ENCODE data around the gene UNC5C. TPM values are rescaled to one million over a fixed set of nuclear protein-coding genes. Genes with fewer than 3 reads are reported as not detected.

UNC5C gene
- total and polyA plus RNA-seq, 10 of the 15 experiments (the other 5 are each of a cell fraction or from before 2014, with no cell fraction given), result 0.02 to 2.0 (median 0.15) TPM; not detected in 1

DNA sequence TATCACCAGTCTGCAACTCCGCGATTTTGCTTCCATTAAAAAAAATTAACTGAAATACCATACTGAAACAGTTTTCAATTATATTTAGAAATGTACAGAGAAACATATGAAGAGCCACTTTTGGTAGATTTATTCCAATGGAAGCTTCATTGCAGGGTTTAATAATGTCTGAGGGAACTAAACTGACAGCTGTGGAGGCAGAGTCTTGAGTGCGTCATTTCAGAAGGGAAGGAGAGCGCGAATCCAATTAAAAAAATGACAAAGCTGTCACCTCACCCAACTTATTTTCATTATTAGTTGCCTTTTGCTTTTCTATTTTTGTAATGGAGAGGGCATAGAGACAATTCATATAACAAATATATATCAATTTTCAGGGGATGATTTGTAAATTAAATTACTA is 104.0 kb downstream of the UNC5C start:
- SMC1A ChIA-PET (ENCODE audit: uncharacterized antibody, unreplicated experiment), result interaction anchor here (0.9 to 1.6 kb wide), 2 partner anchors 13 to 14 kb away, joined by 3 read pairs; no protein-coding TSS in a partner anchor
- no peaks in the 10 kb centered on the region for H3K36me3 ChIP-seq (ENCODE audit: control insufficient read depth in 2 of 2, insufficient read depth in 2 of 2, low read length in 1 of 2)
- RAD21 ChIA-PET (ENCODE audit: unreplicated experiment), result no interaction called here
- FAIRE-seq, result no peak
- no peaks in the 10 kb centered on the region for H4K20me1 ChIP-seq (ENCODE audit: control insufficient read depth, insufficient read depth)
- H2AFZ ChIP-seq (ENCODE audit: control insufficient read depth, low read depth, low read length), result no peak overlapping the region
- POLR2A ChIA-PET, result no interaction called here
- H3K9me3 ChIP-seq (replicated peaks; ENCODE audit: control insufficient read depth, insufficient read depth, low read length), result no peaks in the 10 kb centered on the region
- CTCF ChIA-PET, result interaction anchor here (1.4 kb wide), 1 partner anchor 11 kb away, joined by 3 read pairs; no protein-coding TSS in a partner anchor
- in situ Hi-C loops (cut with MboI) (no loop called here), intact Hi-C loops (cut with micrococcal nuclease; ENCODE audit: unreplicated experiment) (no loop called here)
- 63% methylated on average over 5 of the region's 5 CpGs for WGBS (ENCODE audit: insufficient coverage, insufficient replicate concordance, low lambda C conversion rate, missing lambda C conversion rate)
- no peak for ATAC-seq
- no peaks in the 10 kb centered on the region for H3K27me3 ChIP-seq (replicated peaks in 1 of 2; ENCODE audit: control insufficient read depth in 2 of 2, insufficient read depth in 2 of 2, low read length in 1 of 2)
- BruUV-seq (replicated peaks), result no TSS peak
- no peak overlapping the region for H3K9ac ChIP-seq (ENCODE audit: control insufficient read depth, insufficient read depth, low read length)
- H3K4me3 ChIP-seq, result no peak overlapping the region
- no peak overlapping the region for H3K27ac ChIP-seq (ENCODE audit: control insufficient read depth, insufficient read depth)
- H3K4me2 ChIP-seq (ENCODE audit: control insufficient read depth, insufficient read depth), result no peak overlapping the region
- no peak for DNase-seq (ENCODE audit: low read depth, low spot score)
- no peaks in the 10 kb centered on the region for H3K79me2 ChIP-seq (ENCODE audit: control insufficient read depth, insufficient read depth, low read length)
- no peaks in the 10 kb centered on the region for H3K4me1 ChIP-seq (ENCODE audit: control insufficient read depth, insufficient read depth, low read length)
- TF ChIP-seq NFIC (IDR thresholded peaks at IDR 0.05; ENCODE audit: low read depth, low read length) (no peak), POLR2AphosphoS5 (IDR thresholded peaks at IDR 0.05; ENCODE audit: low read length) (no peak), FOS (IDR thresholded peaks at IDR 0.05; ENCODE audit: borderline replicate concordance, extremely low read depth, insufficient read length) (no peak), GABPA (IDR thresholded peaks at IDR 0.05; ENCODE audit: low read depth) (no peak), RAD51 (IDR thresholded peaks at IDR 0.05) (no peak), CBFB (IDR thresholded peaks at IDR 0.05; ENCODE audit: low read depth) (no peak), GATAD2B (conservative IDR thresholded peaks at IDR 0.05; ENCODE audit: low read depth) (no peak), WRNIP1 (IDR thresholded peaks at IDR 0.05; ENCODE audit: borderline replicate concordance, low read depth, low read length) (no peak), CHD4 (IDR thresholded peaks at IDR 0.05) (no peak), FOXM1 (IDR thresholded peaks at IDR 0.05; ENCODE audit: low read depth, low read length) (no peak)
- TF ChIP-seq, protein P1, sequence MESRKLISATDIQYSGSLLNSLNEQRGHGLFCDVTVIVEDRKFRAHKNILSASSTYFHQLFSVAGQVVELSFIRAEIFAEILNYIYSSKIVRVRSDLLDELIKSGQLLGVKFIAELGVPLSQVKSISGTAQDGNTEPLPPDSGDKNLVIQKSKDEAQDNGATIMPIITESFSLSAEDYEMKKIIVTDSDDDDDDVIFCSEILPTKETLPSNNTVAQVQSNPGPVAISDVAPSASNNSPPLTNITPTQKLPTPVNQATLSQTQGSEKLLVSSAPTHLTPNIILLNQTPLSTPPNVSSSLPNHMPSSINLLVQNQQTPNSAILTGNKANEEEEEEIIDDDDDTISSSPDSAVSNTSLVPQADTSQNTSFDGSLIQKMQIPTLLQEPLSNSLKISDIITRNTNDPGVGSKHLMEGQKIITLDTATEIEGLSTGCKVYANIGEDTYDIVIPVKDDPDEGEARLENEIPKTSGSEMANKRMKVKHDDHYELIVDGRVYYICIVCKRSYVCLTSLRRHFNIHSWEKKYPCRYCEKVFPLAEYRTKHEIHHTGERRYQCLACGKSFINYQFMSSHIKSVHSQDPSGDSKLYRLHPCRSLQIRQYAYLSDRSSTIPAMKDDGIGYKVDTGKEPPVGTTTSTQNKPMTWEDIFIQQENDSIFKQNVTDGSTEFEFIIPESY (IDR thresholded peaks at IDR 0.05), result no peak
- TF ChIP-seq, protein P2, sequence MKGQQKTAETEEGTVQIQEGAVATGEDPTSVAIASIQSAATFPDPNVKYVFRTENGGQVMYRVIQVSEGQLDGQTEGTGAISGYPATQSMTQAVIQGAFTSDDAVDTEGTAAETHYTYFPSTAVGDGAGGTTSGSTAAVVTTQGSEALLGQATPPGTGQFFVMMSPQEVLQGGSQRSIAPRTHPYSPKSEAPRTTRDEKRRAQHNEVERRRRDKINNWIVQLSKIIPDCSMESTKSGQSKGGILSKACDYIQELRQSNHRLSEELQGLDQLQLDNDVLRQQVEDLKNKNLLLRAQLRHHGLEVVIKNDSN (IDR thresholded peaks at IDR 0.05; ENCODE audit: borderline replicate concordance, extremely low read length, insufficient read depth, low read depth, low read length), result no peak
- TF ChIP-seq, protein P3, sequence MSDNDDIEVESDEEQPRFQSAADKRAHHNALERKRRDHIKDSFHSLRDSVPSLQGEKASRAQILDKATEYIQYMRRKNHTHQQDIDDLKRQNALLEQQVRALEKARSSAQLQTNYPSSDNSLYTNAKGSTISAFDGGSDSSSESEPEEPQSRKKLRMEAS (IDR thresholded peaks at IDR 0.05; ENCODE audit: low read depth, low read length), result no peak
- TF ChIP-seq, protein P4, sequence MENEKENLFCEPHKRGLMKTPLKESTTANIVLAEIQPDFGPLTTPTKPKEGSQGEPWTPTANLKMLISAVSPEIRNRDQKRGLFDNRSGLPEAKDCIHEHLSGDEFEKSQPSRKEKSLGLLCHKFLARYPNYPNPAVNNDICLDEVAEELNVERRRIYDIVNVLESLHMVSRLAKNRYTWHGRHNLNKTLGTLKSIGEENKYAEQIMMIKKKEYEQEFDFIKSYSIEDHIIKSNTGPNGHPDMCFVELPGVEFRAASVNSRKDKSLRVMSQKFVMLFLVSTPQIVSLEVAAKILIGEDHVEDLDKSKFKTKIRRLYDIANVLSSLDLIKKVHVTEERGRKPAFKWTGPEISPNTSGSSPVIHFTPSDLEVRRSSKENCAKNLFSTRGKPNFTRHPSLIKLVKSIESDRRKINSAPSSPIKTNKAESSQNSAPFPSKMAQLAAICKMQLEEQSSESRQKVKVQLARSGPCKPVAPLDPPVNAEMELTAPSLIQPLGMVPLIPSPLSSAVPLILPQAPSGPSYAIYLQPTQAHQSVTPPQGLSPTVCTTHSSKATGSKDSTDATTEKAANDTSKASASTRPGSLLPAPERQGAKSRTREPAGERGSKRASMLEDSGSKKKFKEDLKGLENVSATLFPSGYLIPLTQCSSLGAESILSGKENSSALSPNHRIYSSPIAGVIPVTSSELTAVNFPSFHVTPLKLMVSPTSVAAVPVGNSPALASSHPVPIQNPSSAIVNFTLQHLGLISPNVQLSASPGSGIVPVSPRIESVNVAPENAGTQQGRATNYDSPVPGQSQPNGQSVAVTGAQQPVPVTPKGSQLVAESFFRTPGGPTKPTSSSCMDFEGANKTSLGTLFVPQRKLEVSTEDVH (IDR thresholded peaks at IDR 0.05; ENCODE audit: low read depth, partially characterized antibody), result no peak
- TF ChIP-seq, protein P5, sequence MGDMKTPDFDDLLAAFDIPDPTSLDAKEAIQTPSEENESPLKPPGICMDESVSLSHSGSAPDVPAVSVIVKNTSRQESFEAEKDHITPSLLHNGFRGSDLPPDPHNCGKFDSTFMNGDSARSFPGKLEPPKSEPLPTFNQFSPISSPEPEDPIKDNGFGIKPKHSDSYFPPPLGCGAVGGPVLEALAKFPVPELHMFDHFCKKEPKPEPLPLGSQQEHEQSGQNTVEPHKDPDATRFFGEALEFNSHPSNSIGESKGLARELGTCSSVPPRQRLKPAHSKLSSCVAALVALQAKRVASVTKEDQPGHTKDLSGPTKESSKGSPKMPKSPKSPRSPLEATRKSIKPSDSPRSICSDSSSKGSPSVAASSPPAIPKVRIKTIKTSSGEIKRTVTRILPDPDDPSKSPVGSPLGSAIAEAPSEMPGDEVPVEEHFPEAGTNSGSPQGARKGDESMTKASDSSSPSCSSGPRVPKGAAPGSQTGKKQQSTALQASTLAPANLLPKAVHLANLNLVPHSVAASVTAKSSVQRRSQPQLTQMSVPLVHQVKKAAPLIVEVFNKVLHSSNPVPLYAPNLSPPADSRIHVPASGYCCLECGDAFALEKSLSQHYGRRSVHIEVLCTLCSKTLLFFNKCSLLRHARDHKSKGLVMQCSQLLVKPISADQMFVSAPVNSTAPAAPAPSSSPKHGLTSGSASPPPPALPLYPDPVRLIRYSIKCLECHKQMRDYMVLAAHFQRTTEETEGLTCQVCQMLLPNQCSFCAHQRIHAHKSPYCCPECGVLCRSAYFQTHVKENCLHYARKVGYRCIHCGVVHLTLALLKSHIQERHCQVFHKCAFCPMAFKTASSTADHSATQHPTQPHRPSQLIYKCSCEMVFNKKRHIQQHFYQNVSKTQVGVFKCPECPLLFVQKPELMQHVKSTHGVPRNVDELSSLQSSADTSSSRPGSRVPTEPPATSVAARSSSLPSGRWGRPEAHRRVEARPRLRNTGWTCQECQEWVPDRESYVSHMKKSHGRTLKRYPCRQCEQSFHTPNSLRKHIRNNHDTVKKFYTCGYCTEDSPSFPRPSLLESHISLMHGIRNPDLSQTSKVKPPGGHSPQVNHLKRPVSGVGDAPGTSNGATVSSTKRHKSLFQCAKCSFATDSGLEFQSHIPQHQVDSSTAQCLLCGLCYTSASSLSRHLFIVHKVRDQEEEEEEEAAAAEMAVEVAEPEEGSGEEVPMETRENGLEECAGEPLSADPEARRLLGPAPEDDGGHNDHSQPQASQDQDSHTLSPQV (IDR thresholded peaks at IDR 0.05), result no peak

All from GM12878 (cell line).